ENCODE results near the gene ZNF608. TPM values are rescaled to one million over a fixed set of nuclear protein-coding genes. Genes with fewer than 3 reads are reported as not detected.

The ZNF608 gene
- total and polyA plus RNA-seq, 3 experiments from 2014 or later, result not detected

DNA sequence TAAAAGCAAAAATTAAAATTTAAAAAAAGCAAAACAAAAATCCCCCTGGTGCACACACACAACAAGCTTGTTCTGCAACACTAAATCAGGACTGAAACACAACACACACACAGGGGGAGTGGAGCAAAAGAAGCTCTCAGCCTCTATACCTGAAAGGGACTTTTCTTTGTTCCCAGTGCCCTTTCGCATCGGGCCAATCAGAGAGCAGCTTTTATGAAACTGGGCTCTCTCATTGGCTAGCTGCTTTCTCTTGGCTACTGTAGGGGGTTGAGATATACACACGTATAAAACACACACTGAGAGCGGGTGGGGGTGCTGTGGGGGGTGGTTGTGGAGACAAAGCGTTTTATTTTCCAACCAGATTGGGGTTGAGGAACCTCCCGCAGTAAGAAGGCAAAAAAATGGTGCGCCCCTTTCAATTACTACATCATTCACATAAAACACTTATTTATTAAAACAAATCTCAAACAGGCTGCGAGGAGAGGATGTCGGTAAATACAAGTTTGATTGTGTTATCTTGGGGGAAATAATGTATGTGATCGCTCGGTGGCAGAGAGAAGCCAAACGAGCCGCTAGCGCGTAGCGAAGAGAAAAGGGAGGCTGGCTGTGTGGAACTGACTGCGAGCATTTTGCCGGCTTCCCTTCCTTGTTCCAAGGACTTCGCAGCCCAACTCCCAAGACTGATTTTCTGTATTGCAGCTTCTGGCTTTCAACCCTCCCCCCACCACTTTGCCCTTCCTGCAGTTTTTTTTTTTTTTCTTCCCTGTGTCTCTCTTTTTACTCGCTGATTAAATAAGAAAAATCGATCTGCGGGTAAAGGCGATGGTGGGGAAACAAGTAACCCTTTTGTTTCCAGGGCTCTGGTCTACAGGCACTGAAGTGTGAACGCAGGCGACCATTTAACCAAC is 2.5 kb upstream of the ZNF608 start:
- H3K36me3 ChIP-seq (ENCODE audit: insufficient read depth, low read length), result no peaks in the 10 kb centered on the region
- no peaks in the 10 kb centered on the region for H3K4me1 ChIP-seq (ENCODE audit: insufficient read depth, low read length)
- CTCF ChIA-PET, result no interaction called here
- H3K27ac ChIP-seq (ENCODE audit: low read depth, low read length), result no peak overlapping the region
- H3K4me3 ChIP-seq (ENCODE audit: low read length), result no peak overlapping the region
- peaks cover 3 to 18% (median 7%) of the 10 kb centered on the region in 5 donors for H3K9me3 Mint-ChIP-seq
- peak overlapping the region in 4 of 7 donors; percentile 17 to 58 (median 49) for H3K4me3 Mint-ChIP-seq
- DNase-seq, result no peak
- peaks cover 16% of the 10 kb centered on the region for H3K27me3 ChIP-seq (ENCODE audit: insufficient read depth, low read length, poor library complexity, severe bottlenecking)
- no peak overlapping the region for H3K27ac Mint-ChIP-seq
- POLR2A ChIA-PET, result no interaction called here
- H3K36me3 Mint-ChIP-seq, result no peaks in the 10 kb centered on the region
- H3K4me1 Mint-ChIP-seq, result peaks cover 2 to 15% (median 9%) of the 10 kb centered on the region in 3 donors
- H3K9me3 ChIP-seq (ENCODE audit: low read length), result no peaks in the 10 kb centered on the region
- H3K27me3 Mint-ChIP-seq, result peaks cover 40 to 55% of the 10 kb centered on the region in 2 donors

GRCh38 chr5:124747791-124748686 is 1.6 kb upstream of the ZNF608 start:
- Histone ChIP-seq H3K4me3 (ENCODE audit: low read length) (no peak overlapping the region), H3K9me3 (ENCODE audit: low read length) (no peaks in the 10 kb centered on the region), H3K4me1 (ENCODE audit: insufficient read depth, low read length) (no peaks in the 10 kb centered on the region), H3K27me3 (ENCODE audit: insufficient read depth, low read length, poor library complexity, severe bottlenecking) (peaks cover 16% of the 10 kb centered on the region), H3K36me3 (ENCODE audit: insufficient read depth, low read length) (no peaks in the 10 kb centered on the region), H3K27ac (ENCODE audit: low read depth, low read length) (no peak overlapping the region)
- Mint-ChIP-seq H3K27me3 (peaks cover 40 to 55% of the 10 kb centered on the region in 2 donors), H3K36me3 (no peaks in the 10 kb centered on the region), H3K27ac (no peak overlapping the region), H3K9me3 (peaks cover 3 to 15% (median 7%) of the 10 kb centered on the region in 5 donors), H3K4me3 (peak overlapping the region in 4 of 7 donors; percentile 18 to 58 (median 29)), H3K4me1 (peaks cover 2 to 15% (median 9%) of the 10 kb centered on the region in 3 donors)
- DNase-seq, result no peak
- ChIA-PET POLR2A (no interaction called here), CTCF (no interaction called here)

- Histone ChIP-seq H3K9me3 (ENCODE audit: low read length) (no peaks in the 10 kb centered on the region), H3K36me3 (ENCODE audit: insufficient read depth, low read length) (no peaks in the 10 kb centered on the region), H3K4me1 (ENCODE audit: insufficient read depth, low read length) (no peaks in the 10 kb centered on the region), H3K4me3 (ENCODE audit: low read length) (no peak overlapping the region), H3K27me3 (ENCODE audit: insufficient read depth, low read length, poor library complexity, severe bottlenecking) (peaks cover 16% of the 10 kb centered on the region), H3K27ac (ENCODE audit: low read depth, low read length) (no peak overlapping the region)
- peaks cover 3 to 15% (median 7%) of the 10 kb centered on the region in 5 donors for H3K9me3 Mint-ChIP-seq
- no peaks in the 10 kb centered on the region for H3K36me3 Mint-ChIP-seq
- peaks cover 2 to 15% (median 9%) of the 10 kb centered on the region in 3 donors for H3K4me1 Mint-ChIP-seq
- CTCF ChIA-PET, result no interaction called here
- POLR2A ChIA-PET, result no interaction called here
- DNase-seq, result no peak
- H3K27ac Mint-ChIP-seq, result peak overlapping the region in 1 of 8 donors; percentile 37
- peaks cover 40 to 55% of the 10 kb centered on the region in 2 donors for H3K27me3 Mint-ChIP-seq
- H3K4me3 Mint-ChIP-seq, result peak overlapping the region in 5 of 7 donors; percentile 32 to 60 (median 42)
These were observed 714 bp upstream of the ZNF608 start for GRCh38 chr5:124746916-124747790.

- Histone ChIP-seq H3K27ac (ENCODE audit: low read depth, low read length) (no peak overlapping the region), H3K4me3 (ENCODE audit: low read length) (no peak overlapping the region), H3K4me1 (ENCODE audit: insufficient read depth, low read length) (no peaks in the 10 kb centered on the region), H3K36me3 (ENCODE audit: insufficient read depth, low read length) (no peaks in the 10 kb centered on the region), H3K9me3 (ENCODE audit: low read length) (no peaks in the 10 kb centered on the region), H3K27me3 (ENCODE audit: insufficient read depth, low read length, poor library complexity, severe bottlenecking) (peaks cover 16% of the 10 kb centered on the region)
- H3K27ac Mint-ChIP-seq, result no peak overlapping the region
- POLR2A ChIA-PET, result no interaction called here
- H3K4me1 Mint-ChIP-seq, result peaks cover 2 to 15% (median 9%) of the 10 kb centered on the region in 3 donors
- DNase-seq, result no peak
- no peaks in the 10 kb centered on the region for H3K36me3 Mint-ChIP-seq
- H3K4me3 Mint-ChIP-seq, result no peak overlapping the region
- CTCF ChIA-PET, result no interaction called here
- peaks cover 39 to 51% of the 10 kb centered on the region in 2 donors for H3K27me3 Mint-ChIP-seq
- peaks cover 0 to 9% (median 4%) of the 10 kb centered on the region in 5 donors for H3K9me3 Mint-ChIP-seq
These were observed 1.2 kb downstream of the ZNF608 start for GRCh38 chr5:124745007-124745927.

DNA sequence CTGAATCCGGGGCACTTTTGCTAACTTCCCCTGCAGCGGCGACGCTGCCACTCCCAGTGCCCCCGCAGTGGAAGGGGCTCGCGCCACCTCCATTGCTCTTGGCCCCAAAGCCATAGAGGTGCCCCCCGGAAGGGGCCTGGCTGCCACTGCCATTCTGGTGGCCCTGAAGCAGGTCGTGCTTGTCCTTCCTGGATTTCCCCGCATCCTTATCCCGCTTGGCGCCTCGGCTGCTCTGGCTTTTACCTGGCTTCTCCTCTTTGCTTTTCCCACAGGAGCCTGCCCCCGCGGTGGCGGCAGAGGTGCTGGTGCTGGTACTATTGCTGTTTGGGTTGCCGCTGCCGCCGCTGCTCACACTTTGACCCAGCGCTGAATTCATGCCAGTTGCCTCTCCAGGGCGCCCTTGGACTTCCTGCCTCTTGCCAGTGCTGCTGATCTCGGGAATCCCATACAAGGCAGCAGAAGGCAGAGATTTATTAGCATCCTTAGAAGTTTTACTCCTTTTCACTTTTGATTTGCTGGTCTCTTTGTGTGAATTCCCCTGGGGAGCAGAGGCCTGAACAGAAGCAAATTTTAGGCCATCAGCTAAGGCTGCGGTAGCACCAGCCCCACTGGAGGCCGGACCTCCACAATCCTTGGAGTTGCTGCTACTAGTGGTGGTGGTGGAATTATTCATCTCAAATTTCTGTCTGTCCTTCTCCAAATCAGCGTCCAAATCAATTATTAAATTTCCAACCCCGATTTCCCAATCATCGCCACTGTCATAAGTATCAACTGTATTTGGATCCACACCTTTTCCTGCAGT is 2.1 kb downstream of the ZNF608 start:
- Mint-ChIP-seq H3K4me1 (peaks cover 2 to 15% (median 9%) of the 10 kb centered on the region in 3 donors), H3K36me3 (no peaks in the 10 kb centered on the region), H3K27me3 (peaks cover 36 to 47% of the 10 kb centered on the region in 2 donors), H3K27ac (no peak overlapping the region), H3K9me3 (peaks cover 0 to 9% (median 4%) of the 10 kb centered on the region in 5 donors), H3K4me3 (no peak overlapping the region)
- Histone ChIP-seq H3K9me3 (ENCODE audit: low read length) (no peaks in the 10 kb centered on the region), H3K4me1 (ENCODE audit: insufficient read depth, low read length) (no peaks in the 10 kb centered on the region), H3K27me3 (ENCODE audit: insufficient read depth, low read length, poor library complexity, severe bottlenecking) (peaks cover 16% of the 10 kb centered on the region), H3K36me3 (ENCODE audit: insufficient read depth, low read length) (no peaks in the 10 kb centered on the region), H3K27ac (ENCODE audit: low read depth, low read length) (no peak overlapping the region), H3K4me3 (ENCODE audit: low read length) (no peak overlapping the region)
- ChIA-PET CTCF (no interaction called here), POLR2A (no interaction called here)
- DNase-seq, result no peak

- Histone ChIP-seq H3K36me3 (ENCODE audit: insufficient read depth, low read length) (no peaks in the 10 kb centered on the region), H3K9me3 (ENCODE audit: low read length) (no peaks in the 10 kb centered on the region), H3K4me1 (ENCODE audit: insufficient read depth, low read length) (no peaks in the 10 kb centered on the region), H3K4me3 (ENCODE audit: low read length) (no peak overlapping the region), H3K27ac (ENCODE audit: low read depth, low read length) (no peak overlapping the region), H3K27me3 (ENCODE audit: insufficient read depth, low read length, poor library complexity, severe bottlenecking) (peaks cover 16% of the 10 kb centered on the region)
- ChIA-PET POLR2A (no interaction called here), CTCF (no interaction called here)
- Mint-ChIP-seq H3K36me3 (no peaks in the 10 kb centered on the region), H3K4me1 (peaks cover 2 to 10% (median 9%) of the 10 kb centered on the region in 3 donors), H3K27ac (no peak overlapping the region), H3K27me3 (peaks cover 35 to 40% of the 10 kb centered on the region in 2 donors), H3K9me3 (peaks cover 0 to 8% (median 4%) of the 10 kb centered on the region in 5 donors), H3K4me3 (no peak overlapping the region)
- no peak for DNase-seq
These were observed 2.8 kb downstream of the ZNF608 start for GRCh38 chr5:124743602-124744169.

All from CD8-positive, alpha-beta memory T cell (primary cell).